CD14-positive monocyte (primary cell): ENCODE data around the gene RRN3. TPM values are rescaled to one million over a fixed set of nuclear protein-coding genes. Genes with fewer than 3 reads are reported as not detected.
A peak's percentile ranks its signal among the peaks of the same experiment; 100 is the strongest.

Experiments
- DNase-seq, 3 donors: peaks; one replicate each; pipeline ENCODE4 v3.0.0-alpha.2; 2011 to 2022
- H2AFZ ChIP-seq: 2 replicates; pipeline ENCODE4 v1.6.0; 2012; ENCODE audit warnings: mild to moderate bottlenecking, low read depth, low read length, inconsistent platforms; ENCODE audit not compliant: insufficient read depth, poor library complexity, severe bottlenecking
- H3K27ac ChIP-seq, 2 donors: 1 replicate in 1 of 2; 2 replicates in 1 of 2; pipeline ENCODE4 v1.5.1; 2012 to 2013; ENCODE audit warnings: low read length in 2 of 2, control low read depth in 1 of 2, inconsistent platforms in 1 of 2, low read depth in 1 of 2, mild to moderate bottlenecking in 1 of 2
- H3K27me3 ChIP-seq, 2 donors: one replicate each; pipeline versions ENCODE4 v1.6.0 to v1.6.1; 2011 to 2013; ENCODE audit warnings: low read length in 2 of 2; ENCODE audit not compliant: control insufficient read depth in 2 of 2, insufficient read depth in 2 of 2
- H3K36me3 ChIP-seq, 2 donors: replicated peaks in 1 of 2; 1 replicate in 1 of 2; 2 replicates in 1 of 2; pipeline versions ENCODE4 v1.5.1 to v1.6.1; 2012 to 2013; ENCODE audit warnings: low read length in 2 of 2, control low read depth in 1 of 2, inconsistent platforms in 1 of 2, mild to moderate bottlenecking in 1 of 2; ENCODE audit not compliant: insufficient read depth in 2 of 2, control insufficient read depth in 1 of 2
- H3K4me1 ChIP-seq, 2 donors: 1 replicate in 1 of 2; 2 replicates in 1 of 2; pipeline versions ENCODE4 v1.5.1 to v1.6.1; 2012 to 2013; ENCODE audit warnings: low read length in 2 of 2, control low read depth in 1 of 2, inconsistent platforms in 1 of 2, mild to moderate bottlenecking in 1 of 2, moderate library complexity in 1 of 2; ENCODE audit not compliant: insufficient read depth in 2 of 2, control insufficient read depth in 1 of 2
- H3K4me2 ChIP-seq: replicated peaks from 2 replicates; pipeline ENCODE3; 2012; ENCODE audit warnings: low read length, moderate library complexity, mild to moderate bottlenecking; ENCODE audit not compliant: poor library complexity, severe bottlenecking; ENCODE audit errors: extremely low read depth
- H3K4me3 ChIP-seq, 3 experiments: fragments of 200-600 bp in 1 of 3; sonication (generic) in 1 of 3; replicated peaks in 1 of 3; 1 replicate in 2 of 3; 2 replicates in 1 of 3; pipeline ENCODE4 v1.5.1; 2011 to 2013; ENCODE audit warnings: low read length in 3 of 3, mild to moderate bottlenecking in 3 of 3, control low read depth in 2 of 3, low read depth in 2 of 3, inconsistent platforms in 1 of 3, moderate library complexity in 1 of 3
- H3K79me2 ChIP-seq: 2 replicates; pipeline ENCODE4 v1.6.0; 2012; ENCODE audit warnings: mild to moderate bottlenecking, control low read depth, inconsistent platforms, low read length, moderate library complexity; ENCODE audit not compliant: insufficient read depth
- H3K9ac ChIP-seq: 2 replicates; pipeline ENCODE4 v1.6.0; 2017; ENCODE audit warnings: low read length, mild to moderate bottlenecking; ENCODE audit not compliant: insufficient read depth, poor library complexity, severe bottlenecking
- H3K9me3 ChIP-seq, 2 donors: replicated peaks in 1 of 2; 1 replicate in 1 of 2; 2 replicates in 1 of 2; pipeline versions ENCODE4 v1.5.1 to v1.6.1; 2012 to 2013; ENCODE audit warnings: low read length in 2 of 2, control low read depth in 1 of 2; ENCODE audit not compliant: control insufficient read depth in 1 of 2, insufficient read depth in 1 of 2
- H4K20me1 ChIP-seq: 2 replicates; pipeline ENCODE4 v1.6.0; 2012; ENCODE audit warnings: mild to moderate bottlenecking, low read length, control low read depth, moderate library complexity; ENCODE audit not compliant: insufficient read depth
- H3K27ac Mint-ChIP-seq, 7 donors: one replicate each; pipeline ENCODE4 v1.8.0; 2020; ENCODE audit warnings: mild to moderate bottlenecking in 7 of 7, mixed read lengths in 7 of 7, moderate library complexity in 6 of 7, inconsistent platforms in 2 of 7
- H3K27me3 Mint-ChIP-seq, 3 donors: one replicate each; pipeline ENCODE4 v1.8.0; 2021 to 2022; ENCODE audit warnings: low read depth in 3 of 3, mild to moderate bottlenecking in 3 of 3, mixed read lengths in 3 of 3, moderate library complexity in 3 of 3, inconsistent platforms in 1 of 3
- H3K36me3 Mint-ChIP-seq, 2 donors: one replicate each; pipeline ENCODE4 v1.8.0; 2020; ENCODE audit warnings: mixed read lengths in 2 of 2, inconsistent platforms in 1 of 2, mild to moderate bottlenecking in 1 of 2
- H3K4me1 Mint-ChIP-seq: one replicate; pipeline ENCODE4 v1.8.0; 2020; ENCODE audit warnings: mild to moderate bottlenecking, mixed read lengths
- H3K4me3 Mint-ChIP-seq, 2 donors: one replicate each; pipeline ENCODE4 v1.8.0; 2020; ENCODE audit warnings: mild to moderate bottlenecking in 2 of 2, mixed read lengths in 2 of 2, moderate library complexity in 1 of 2
- H3K9me3 Mint-ChIP-seq, 7 donors: one replicate each; pipeline ENCODE4 v1.8.0; 2020 to 2022; ENCODE audit warnings: mixed read lengths in 7 of 7, mild to moderate bottlenecking in 6 of 7, moderate library complexity in 6 of 7, inconsistent platforms in 2 of 7
- CTCF ChIP-seq: fragments of 200-600 bp; IDR thresholded peaks from one replicate; pipeline ENCODE4 v1.8.0; 2022; ENCODE audit warnings: antibody characterized with exemption, mild to moderate bottlenecking
- WGBS: methylation state at CpG from one replicate; pipeline ENCODE4 v1.1.5; 2013; ENCODE audit warnings: missing lambda C conversion rate; ENCODE audit not compliant: insufficient coverage; 5-methylcytosine and 5-hydroxymethylcytosine counted together
- intact Hi-C, 2 donors: fragments of 100-400 bp; cut with micrococcal nuclease; formaldehyde crosslinking; loops; one replicate each; pipeline versions ENCODE4 v1.15.0 to v1.15.1; 2023
- polyA plus RNA-seq, 3 donors: library from polyadenylated mRNA; depleted of rRNA in 1 of 3; unstranded in 2 of 3; stranded (reverse) in 1 of 3; fragments of 300-500 nt in 2 of 3; fragments of >200 nt in 1 of 3; fragmentation: Illumina TruSeq in 2 of 3; gene quantifications; 1 replicate in 2 of 3; 2 replicates in 1 of 3; pipeline ENCODE4 v1.2.3, GENCODE V29; 2012 to 2021

The RRN3 gene
- polyA plus RNA-seq, 3 donors, result 4.3 to 9.2 (median 9.1) TPM

GRCh38 chr16:15033309-15033707 lies 60.8 kb downstream of the RRN3 start:
- Histone ChIP-seq H3K36me3 (peaks cover 85 to 95% of the 10 kb centered on the region in 2 donors), H3K4me2 (no peak overlapping the region), H3K27ac (no peak overlapping the region), H3K27me3 (no peaks in the 10 kb centered on the region), H2AFZ (no peak overlapping the region), H3K4me1 (no peaks in the 10 kb centered on the region), H4K20me1 (no peaks in the 10 kb centered on the region), H3K79me2 (peaks cover 5% of the 10 kb centered on the region), H3K9me3 (no peaks in the 10 kb centered on the region), H3K9ac (no peak overlapping the region), H3K4me3 (no peak overlapping the region)
- Mint-ChIP-seq H3K27ac (peak overlapping the region in 3 of 7 donors; percentile 16 to 56 (median 52)), H3K4me1 (peaks cover 6% of the 10 kb centered on the region), H3K36me3 (peaks cover 85 to 91% of the 10 kb centered on the region in 2 donors), H3K27me3 (no peaks in the 10 kb centered on the region), H3K4me3 (no peak overlapping the region), H3K9me3 (no peaks in the 10 kb centered on the region)
- no peak for DNase-seq
- 92% methylated on average over 13 of the region's 14 CpGs for WGBS
- TF ChIP-seq CTCF, result no peak
- intact Hi-C loops, result no loop called here

- Mint-ChIP-seq H3K9me3 (no peaks in the 10 kb centered on the region), H3K4me3 (no peak overlapping the region), H3K27me3 (no peaks in the 10 kb centered on the region), H3K36me3 (peaks cover 87 to 93% of the 10 kb centered on the region in 2 donors), H3K4me1 (peaks cover 6% of the 10 kb centered on the region), H3K27ac (peak overlapping the region in 2 of 7 donors; percentile 14 to 46)
- DNase-seq, result no peak
- WGBS, result 89% methylated on average over 4 of the region's 13 CpGs
- Histone ChIP-seq H3K9me3 (no peaks in the 10 kb centered on the region), H4K20me1 (no peaks in the 10 kb centered on the region), H2AFZ (no peak overlapping the region), H3K79me2 (peaks cover 5% of the 10 kb centered on the region), H3K9ac (no peak overlapping the region), H3K36me3 (peaks cover 83 to 95% of the 10 kb centered on the region in 2 donors), H3K4me3 (no peak overlapping the region), H3K27ac (no peak overlapping the region), H3K4me1 (no peaks in the 10 kb centered on the region), H3K27me3 (no peaks in the 10 kb centered on the region), H3K4me2 (no peak overlapping the region)
- TF ChIP-seq CTCF, result no peak
- intact Hi-C loops, result no loop called here
These were observed 61.3 kb downstream of the RRN3 start for GRCh38 chr16:15032547-15033308.
